Raji (cell line): ENCODE measurements around the gene FBXL15.

ENCODE experiments used
- POLR2A ChIP-seq: IDR thresholded peaks from 2 replicates; pipeline ENCODE4 v1.6.1; 2011; ENCODE audit warnings: low read depth, low read length, control low read depth; ENCODE audit not compliant: insufficient read depth

FBXL15 gene

GRCh38 chr10:102451105-102451969, 30.7 kb downstream of the FBXL15 start, which contains the start of gene C10orf95:
Gene C10orf95 (minus strand): TSS chr10:102451543. CDS start chr10:102451093, 450 bp downstream.
- peak; percentile 44; the same call in 1 of the 2 replicates for TF ChIP-seq POLR2A

DNA sequence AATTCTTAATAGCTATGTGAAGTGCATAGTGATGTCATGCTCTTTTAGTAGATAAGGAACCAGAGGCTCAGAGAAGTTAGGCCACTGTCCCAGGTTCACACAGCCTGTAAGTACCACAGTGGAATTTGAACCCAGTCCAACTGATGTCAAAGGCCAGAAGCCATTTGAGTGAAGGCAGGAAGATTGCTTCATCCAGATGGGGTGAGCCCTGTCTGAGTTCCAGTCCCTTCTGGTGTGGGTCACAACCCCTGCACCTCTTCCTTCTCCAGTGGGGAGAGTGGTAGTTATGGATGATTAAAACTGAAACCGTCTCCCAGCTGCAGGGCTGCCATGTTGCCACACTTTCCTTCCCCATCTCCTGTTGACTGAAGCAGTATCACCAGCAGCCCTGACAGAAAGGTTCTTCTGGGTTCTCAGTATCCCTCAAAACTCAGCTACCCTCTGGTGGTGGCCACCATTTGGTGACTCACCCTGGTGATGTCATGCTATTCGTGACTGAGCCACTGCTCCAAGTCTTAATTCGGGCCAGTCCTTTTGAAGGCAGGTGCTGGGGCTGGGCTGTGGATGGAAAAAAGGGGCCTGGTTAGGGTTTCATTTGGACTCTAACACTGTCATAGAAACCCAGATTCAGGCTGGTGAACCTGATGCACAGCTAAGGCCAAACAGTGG, 32.2 kb downstream of the FBXL15 start:
- TF ChIP-seq POLR2A = 0 out of 2 replicates have a peak, but pooled peaks have one; percentile 12

- no peak for TF ChIP-seq POLR2A
Measured at GRCh38 chr10:102453502-102453901, 32.9 kb downstream of the FBXL15 start.

DNA sequence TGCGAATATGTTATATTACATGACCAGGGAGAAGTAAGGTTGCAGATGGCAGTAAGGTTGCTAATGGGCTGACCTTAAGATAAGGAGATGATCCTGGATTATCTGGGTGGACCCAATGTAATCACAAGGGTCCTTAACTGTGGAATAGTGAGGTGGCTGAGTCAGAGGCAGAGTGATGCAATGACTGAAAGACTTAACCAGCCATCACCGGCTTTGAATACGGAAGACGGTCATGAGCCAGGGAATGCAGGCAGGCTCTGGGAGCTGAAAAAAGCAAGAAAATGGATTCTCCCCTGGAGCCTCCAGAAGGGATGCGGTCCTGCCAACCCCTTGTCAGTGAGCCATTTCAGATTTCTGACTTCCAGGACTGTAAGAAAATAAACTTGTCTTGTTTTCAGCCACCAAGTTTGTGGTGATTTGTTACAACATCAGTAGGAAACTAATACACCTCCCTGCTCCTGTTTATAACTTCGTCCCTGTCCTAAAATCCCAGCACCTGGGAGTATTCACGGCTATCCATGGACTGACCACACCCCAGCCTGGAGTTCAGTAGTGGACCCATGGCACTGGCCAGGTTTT, 35.3 kb downstream of the FBXL15 start:
- no peak for TF ChIP-seq POLR2A

GRCh38 chr10:102457591-102458150, 37.0 kb downstream of the FBXL15 start:
- TF ChIP-seq POLR2A = no peak

GRCh38 chr10:102458656-102459055, 38.0 kb downstream of the FBXL15 start:
- no peak for TF ChIP-seq POLR2A

- TF ChIP-seq POLR2A = no peak
Measured at GRCh38 chr10:102460836-102461186, 40.2 kb downstream of the FBXL15 start.

DNA sequence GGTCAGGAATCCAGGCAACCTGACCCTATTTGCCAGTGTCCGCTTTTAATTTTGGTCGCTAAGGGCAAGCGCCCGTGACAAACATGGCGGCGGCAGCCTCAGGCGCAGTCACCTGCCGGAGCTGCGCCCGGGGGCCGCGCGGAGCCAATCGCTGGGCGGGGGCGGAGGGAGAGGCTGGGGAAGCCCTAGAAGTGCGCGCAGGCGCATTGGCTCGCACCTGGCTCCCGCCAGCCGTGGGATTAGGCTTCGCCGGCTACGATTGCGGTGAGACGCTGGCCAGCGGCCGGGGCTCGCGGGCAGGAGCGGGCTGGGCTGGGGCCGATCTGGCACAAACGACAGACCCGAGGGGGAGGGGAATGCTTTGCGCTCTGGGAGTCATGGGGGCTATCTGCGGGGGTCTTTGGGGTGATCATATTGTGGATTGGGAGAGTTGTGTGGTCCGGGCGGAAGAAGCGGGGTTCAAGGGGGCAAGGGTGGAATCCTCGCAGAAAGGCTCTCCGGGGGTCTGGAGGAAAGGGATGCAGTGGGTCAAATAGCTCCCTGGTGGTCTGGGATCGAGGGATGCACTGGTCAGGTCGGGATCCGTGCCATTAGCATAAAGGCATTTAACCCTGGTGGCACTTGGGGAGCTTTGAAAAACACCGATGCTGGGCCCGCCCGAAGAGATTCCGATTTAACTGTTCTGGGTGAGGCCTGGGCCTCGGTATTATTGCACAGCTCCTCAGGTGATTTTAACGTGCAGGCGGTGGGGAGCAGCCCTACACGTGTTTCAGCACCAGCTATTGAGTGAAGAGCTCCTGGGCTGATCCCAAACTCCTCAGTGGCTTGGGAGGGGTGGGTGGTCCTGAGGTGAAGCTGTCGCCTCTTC, 40.8 kb downstream of the FBXL15 start:
- TF ChIP-seq POLR2A = peak; percentile 66

DNA sequence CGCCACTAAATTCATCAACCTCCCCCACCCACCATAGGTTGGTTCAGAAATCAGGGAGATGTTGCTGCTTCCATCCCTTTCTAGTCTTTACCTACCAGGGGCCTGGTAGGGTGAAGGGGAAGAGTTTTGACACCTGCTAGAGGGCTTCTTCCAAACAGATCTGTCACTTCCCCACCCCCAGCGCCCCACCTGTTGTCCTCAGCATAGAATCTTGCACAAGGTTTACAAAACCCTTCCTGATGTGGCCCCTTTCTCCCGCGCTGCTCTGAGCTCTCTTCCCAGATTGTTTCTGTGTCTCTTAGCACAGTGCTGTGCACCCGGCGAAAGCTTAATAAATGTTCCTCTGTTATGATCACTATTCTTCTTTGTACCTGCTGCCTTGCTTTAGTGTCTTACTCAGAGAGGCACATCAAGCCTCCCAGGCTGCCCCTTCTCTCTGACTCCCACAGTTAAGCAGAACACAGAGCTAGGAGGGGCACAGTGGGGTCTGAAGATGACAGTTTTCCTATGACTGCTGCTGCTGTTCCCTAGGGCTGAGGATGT, 41.9 kb downstream of the FBXL15 start:
- TF ChIP-seq POLR2A = no peak

DNA sequence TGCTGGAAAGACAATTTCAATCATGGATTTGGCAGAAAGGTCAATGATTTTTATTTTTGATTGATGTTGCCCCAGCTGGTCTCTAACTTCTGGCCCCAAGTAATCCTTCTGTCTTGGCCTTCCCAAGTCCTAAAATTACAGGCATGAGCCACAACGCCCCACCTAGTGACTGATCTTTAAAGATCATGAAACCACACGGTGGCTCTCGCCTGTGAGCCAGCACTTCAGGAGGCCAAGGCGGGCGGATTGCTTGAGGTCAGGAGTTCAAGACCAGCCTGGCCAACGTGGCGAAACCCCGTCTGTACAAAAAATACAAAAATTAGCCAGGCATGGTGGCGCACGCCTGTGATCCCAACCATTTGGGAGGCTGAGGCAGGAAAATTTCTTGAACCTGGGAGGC, 43.3 kb downstream of the FBXL15 start:
- no peak for TF ChIP-seq POLR2A

DNA sequence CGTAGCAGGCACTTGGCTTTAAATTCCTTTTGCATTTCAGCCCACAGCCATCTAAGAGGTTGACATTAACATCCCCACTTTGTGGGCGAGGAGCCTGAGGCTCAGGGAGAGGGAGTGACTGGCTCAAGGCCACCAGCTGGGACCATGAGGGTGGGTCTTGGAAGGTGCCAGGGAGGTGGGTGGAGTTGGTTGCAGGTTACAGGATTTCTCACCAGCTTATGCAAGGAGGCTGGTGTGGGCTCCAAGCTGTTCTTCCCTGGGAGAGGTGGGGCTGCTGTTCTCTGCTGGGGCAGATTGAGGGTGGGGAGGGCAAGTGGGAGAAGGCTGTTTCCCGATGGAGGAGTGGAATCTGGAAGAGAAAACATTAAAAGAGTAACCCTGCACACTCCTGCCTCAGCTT, 44.8 kb downstream of the FBXL15 start:
- TF ChIP-seq POLR2A = no peak

- TF ChIP-seq POLR2A = no peak
Measured at GRCh38 chr10:102467318-102467717, 46.7 kb downstream of the FBXL15 start.

- TF ChIP-seq POLR2A = no peak
Measured at GRCh38 chr10:102467971-102468438, 47.4 kb downstream of the FBXL15 start.

DNA sequence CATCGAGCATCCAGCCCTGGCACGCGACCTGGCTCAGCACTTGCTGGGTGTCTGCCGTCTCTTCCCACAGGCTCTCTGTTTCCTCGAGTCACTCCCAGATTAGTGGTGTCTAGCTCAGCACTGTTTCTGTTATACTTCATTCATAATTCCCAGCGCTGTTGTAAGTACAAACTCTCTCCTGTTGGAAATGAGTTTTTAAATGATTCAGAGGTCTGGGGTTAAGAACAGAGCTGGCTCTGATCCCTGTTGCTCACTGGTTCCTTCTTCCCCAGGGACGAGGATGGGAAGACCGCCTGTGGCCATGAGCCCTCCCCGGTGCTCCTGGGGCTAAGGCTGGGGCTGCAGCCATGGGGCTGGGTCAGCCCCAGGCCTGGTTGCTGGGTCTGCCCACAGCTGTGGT, 48.0 kb downstream of the FBXL15 start:
- TF ChIP-seq POLR2A = no peak

DNA sequence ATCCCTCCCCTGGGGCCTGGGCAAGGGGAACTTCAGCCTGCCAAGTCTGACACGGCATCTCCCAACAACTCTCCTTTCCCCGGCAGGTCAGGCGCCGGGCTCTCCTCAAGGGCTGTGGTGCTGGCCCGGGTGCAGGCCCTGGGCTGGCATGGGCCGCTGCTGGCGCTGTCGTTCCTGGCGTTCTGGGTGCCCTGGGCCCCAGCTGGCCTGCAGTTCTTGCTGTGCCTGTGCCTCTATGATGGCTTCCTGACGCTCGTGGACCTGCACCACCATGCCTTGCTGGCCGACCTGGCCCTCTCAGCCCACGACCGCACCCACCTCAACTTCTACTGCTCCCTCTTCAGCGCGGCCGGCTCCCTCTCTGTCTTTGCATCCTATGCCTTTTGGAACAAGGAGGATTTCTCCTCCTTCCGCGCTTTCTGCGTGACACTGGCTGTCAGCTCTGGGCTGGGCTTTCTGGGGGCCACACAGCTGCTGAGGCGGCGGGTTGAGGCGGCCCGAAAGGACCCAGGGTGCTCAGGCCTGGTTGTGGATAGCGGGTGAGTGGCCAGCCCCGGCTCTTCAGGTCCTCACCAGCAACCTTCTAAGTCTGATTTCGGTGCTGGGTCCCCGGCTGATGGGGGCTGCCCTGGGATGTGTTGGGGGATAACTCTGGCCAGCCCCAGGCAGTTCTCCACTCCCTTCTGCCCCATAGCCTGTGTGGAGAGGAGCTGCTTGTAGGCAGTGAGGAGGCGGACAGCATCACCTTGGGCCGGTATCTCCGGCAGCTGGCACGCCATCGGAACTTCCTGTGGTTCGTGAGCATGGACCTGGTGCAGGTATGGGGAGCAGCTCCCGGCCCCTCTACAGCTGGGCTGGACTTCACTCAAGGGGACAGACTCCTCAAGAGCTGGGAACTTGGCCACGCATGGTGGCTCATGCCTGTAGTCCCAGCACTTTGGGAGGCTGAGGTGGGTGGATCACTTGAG, 50.2 kb downstream of the FBXL15 start:
- TF ChIP-seq POLR2A = no peak
